HepG2 (cell line): ENCODE results near the gene PTPRU. TPM values are rescaled to one million over a fixed set of nuclear protein-coding genes. Genes with fewer than 3 reads are reported as not detected.

Experiments used
- ATAC-seq: fragments of 200-7000 bp; cut with Tn5 transposase; 3 replicates; pipeline ENCODE4 v1.9.1; 2020; ENCODE audit warnings: mild to moderate bottlenecking, moderate library complexity
- BruUV-seq: library from RNA; stranded (reverse); fragments of 400-500 nt; replicated peaks from 2 replicates; lab custom pipeline; 2021; lab: Mats Ljungman, UMichigan
- CTCF ChIA-PET: fragments of 300-600 bp; formaldehyde crosslinking; extraction: SDS; loops from one replicate; lab custom pipeline; 2021; ENCODE audit warnings: low total read pairs, inconsistent platforms, low intra/inter-chr PET ratio; lab: Yijun Ruan, JAX
- POLR2A ChIA-PET: fragments of 350-600 bp; sonication (Branson Sonifier 250); formaldehyde crosslinking; loops from one replicate; lab custom pipeline; 2020; ENCODE audit warnings: antibody characterized with exemption, inconsistent platforms; lab: Yijun Ruan, JAX
- DNase-seq: peaks from one replicate; pipeline ENCODE4 v3.0.0-alpha.2; 2015; ENCODE audit warnings: low spot score
- FAIRE-seq: peaks from 3 replicates; lab custom pipeline; 2011; peaks lifted over from hg19 to GRCh38; lab: Jason Lieb, UNC
- H2AFZ ChIP-seq: one replicate; pipeline ENCODE4 v1.6.1; 2011; ENCODE audit warnings: low read length, inconsistent platforms
- H3K27ac ChIP-seq: fragments of 300-600 bp; 3 replicates; pipeline ENCODE4 v1.8.0; 2011; ENCODE audit warnings: mixed run types, mild to moderate bottlenecking, mixed read lengths, low read length, inconsistent platforms; ENCODE audit not compliant: insufficient read depth; ENCODE audit errors: extremely low read length
- H3K27me3 ChIP-seq, 2 experiments: fragments of 200-600 bp in 1 of 2; 2 replicates in 1 of 2; 3 replicates in 1 of 2; pipeline versions ENCODE4 v1.6.0 to v1.8.0; 2011; ENCODE audit warnings: low read length in 2 of 2, mild to moderate bottlenecking in 2 of 2, moderate library complexity in 2 of 2, inconsistent platforms in 1 of 2; ENCODE audit not compliant: insufficient read depth in 2 of 2, control insufficient read depth in 1 of 2
- H3K36me3 ChIP-seq, 2 experiments: fragments of 200-600 bp in 1 of 2; replicated peaks in 1 of 2; 2 replicates in 1 of 2; 3 replicates in 1 of 2; pipeline versions ENCODE4 v1.5.1 to v1.8.0; 2011; ENCODE audit warnings: low read length in 2 of 2, inconsistent platforms in 1 of 2; ENCODE audit not compliant: insufficient read depth in 2 of 2, control insufficient read depth in 1 of 2
- H3K4me1 ChIP-seq: 2 replicates; pipeline ENCODE4 v1.5.1; 2012; ENCODE audit warnings: low read length, inconsistent platforms; ENCODE audit not compliant: insufficient read depth
- H3K4me2 ChIP-seq: 2 replicates; pipeline ENCODE4 v1.6.0; 2011; ENCODE audit warnings: low read depth, low read length, inconsistent platforms
- H3K4me3 ChIP-seq, 3 experiments: fragments of 200-600 bp in 1 of 3; sonication (generic), shearing (Covaris generic) in 1 of 3; replicated peaks in 1 of 3; 2 replicates each; pipeline ENCODE4 v1.5.1; 2011 to 2016; ENCODE audit warnings: low read length in 3 of 3, inconsistent platforms in 2 of 3, low read depth in 2 of 3, mild to moderate bottlenecking in 2 of 3, control low read depth in 1 of 3, mixed read lengths in 1 of 3; ENCODE audit not compliant: insufficient read depth in 1 of 3
- H3K79me2 ChIP-seq: one replicate; pipeline ENCODE4 v1.6.1; 2011; ENCODE audit warnings: low read length, inconsistent platforms; ENCODE audit not compliant: insufficient read depth
- H3K9ac ChIP-seq: 2 replicates; pipeline ENCODE4 v1.6.0; 2011; ENCODE audit warnings: mild to moderate bottlenecking, low read depth, low read length, inconsistent platforms; ENCODE audit not compliant: insufficient read depth
- H3K9me3 ChIP-seq: 2 replicates; pipeline ENCODE4 v1.5.1; 2012; ENCODE audit warnings: mild to moderate bottlenecking, low read length
- H4K20me1 ChIP-seq: 2 replicates; pipeline ENCODE4 v1.6.0; 2011; ENCODE audit warnings: inconsistent platforms, mild to moderate bottlenecking, low read length, moderate library complexity; ENCODE audit not compliant: insufficient read depth
- CBX2 ChIP-seq, 2 experiments: fragments of 200-600 bp in 1 of 2; sonication (generic); formaldehyde crosslinking in 1 of 2; IDR thresholded peaks; 2 replicates each; pipeline versions ENCODE4 v1.7.0 to v1.8.1; 2018 to 2022; ENCODE audit warnings: low read depth in 2 of 2, low read length in 1 of 2, mild to moderate bottlenecking in 1 of 2, missing genetic modification reagents in 1 of 2
- GATAD2A ChIP-seq: IDR thresholded peaks from 2 replicates; pipeline ENCODE4 v1.6.1; 2016
- HHEX ChIP-seq: IDR thresholded peaks from 2 replicates; pipeline ENCODE4 v1.6.1; 2016; ENCODE audit warnings: control low read depth
- NCOR1 ChIP-seq: fragments of 200-600 bp; sonication (generic); IDR thresholded peaks from 2 replicates; pipeline ENCODE4 v1.7.0; 2017; ENCODE audit warnings: antibody characterized with exemption, low read length, borderline replicate concordance
- NR3C1 ChIP-seq: sonication (generic); formaldehyde crosslinking; IDR thresholded peaks from 2 replicates; pipeline ENCODE4 v1.4.0; 2020; ENCODE audit warnings: missing genetic modification reagents
- PAX8 ChIP-seq: sonication (generic); formaldehyde crosslinking; IDR thresholded peaks from 2 replicates; pipeline ENCODE4 v1.8.0; 2022; ENCODE audit warnings: mild to moderate bottlenecking, missing genetic modification reagents, borderline replicate concordance
- PLRG1 ChIP-seq: fragments of 450-650 bp; conservative IDR thresholded peaks from 2 replicates; pipeline ENCODE4 v1.6.1; 2016
- SMAD3 ChIP-seq: sonication (generic); formaldehyde crosslinking; IDR thresholded peaks from 2 replicates; pipeline ENCODE4 v1.4.0; 2020; ENCODE audit warnings: missing genetic modification reagents
- U2AF1 ChIP-seq: fragments of 200-400 bp; formaldehyde crosslinking; optimal IDR thresholded peaks from 2 replicates; pipeline ENCODE3; 2017; ENCODE audit warnings: mild to moderate bottlenecking, low read depth, low read length
- ZNF207 ChIP-seq: fragments of 450-650 bp; IDR thresholded peaks from 2 replicates; pipeline ENCODE4 v1.6.1; 2016; ENCODE audit warnings: antibody characterized with exemption, borderline replicate concordance
- ZNF24 ChIP-seq: fragments of 450-650 bp; IDR thresholded peaks from 2 replicates; pipeline ENCODE4 v1.6.1; 2017; ENCODE audit warnings: antibody characterized with exemption, mild to moderate bottlenecking
- ZNF251 ChIP-seq: sonication (generic); formaldehyde crosslinking; IDR thresholded peaks from 2 replicates; pipeline ENCODE4 v1.9.0; 2021; ENCODE audit warnings: mild to moderate bottlenecking, missing genetic modification reagents
- ZNF383 ChIP-seq: sonication (generic); formaldehyde crosslinking; IDR thresholded peaks from 2 replicates; pipeline ENCODE4 v1.4.0; 2020; ENCODE audit warnings: missing genetic modification reagents, mild to moderate bottlenecking, borderline replicate concordance
- ZNF451 ChIP-seq: sonication (generic); formaldehyde crosslinking; IDR thresholded peaks from 2 replicates; pipeline ENCODE4 v1.5.0; 2020; ENCODE audit warnings: mild to moderate bottlenecking, missing genetic modification reagents
- ZNF749 ChIP-seq: sonication (generic); formaldehyde crosslinking; IDR thresholded peaks from 2 replicates; pipeline ENCODE4 v1.8.0; 2022; ENCODE audit warnings: mild to moderate bottlenecking, missing genetic modification reagents, moderate library complexity, borderline replicate concordance
- WGBS: methylation state at CpG from one replicate; pipeline ENCODE4 v1.1.6; 2017; ENCODE audit warnings: low lambda C conversion rate; 5-methylcytosine and 5-hydroxymethylcytosine counted together
- in situ Hi-C: cut with HindIII; loops from 2 replicates; pipeline ENCODE4 v1.10.0; 2017; ENCODE audit warnings: low pct_unique_long_range_greater_than_20kb; ENCODE audit not compliant: extremely low pct_ligation_motif_present
- intact Hi-C: fragments of 100-400 bp; cut with micrococcal nuclease; formaldehyde crosslinking; loops from one replicate; pipeline ENCODE4 v1.10.0; 2022; ENCODE audit not compliant: unreplicated experiment
- polyA plus RNA-seq, 8 experiments: library from polyadenylated mRNA; depleted of rRNA in 3 of 8; stranded (reverse) in 7 of 8; unstranded in 1 of 8; fragments of >200 nt; fragmentation: Illumina TruSeq in 4 of 8; extraction: Trizol in 4 of 8; gene quantifications; 2 replicates each; pipeline versions ENCODE4 v1.2.1 to v1.2.3, GENCODE V29; 2011 to 2016; ENCODE audit warnings: low read depth in 4 of 8, missing spikeins in 1 of 8, mixed read lengths in 1 of 8; ENCODE audit not compliant: insufficient read depth in 1 of 8
- total RNA-seq, 5 experiments: library from RNA; depleted of rRNA; stranded (reverse); fragments of >200 nt; fragmentation: Illumina TruSeq; extraction: Trizol; gene quantifications; 2 replicates each; pipeline ENCODE4 v1.2.3, GENCODE V29; 2016; ENCODE audit warnings: low read depth in 1 of 5
- TF ChIP-seq, protein P1 (sequence below): sonication (generic); formaldehyde crosslinking; IDR thresholded peaks from 2 replicates; pipeline ENCODE4 v1.5.0; 2020; ENCODE audit warnings: missing genetic modification reagents, mild to moderate bottlenecking, borderline replicate concordance

The PTPRU gene
- total and polyA plus RNA-seq, 2 of the 13 experiments (the other 11 are each of a cell fraction or from before 2014, with no cell fraction given), result 21.6 to 22.3 TPM

DNA sequence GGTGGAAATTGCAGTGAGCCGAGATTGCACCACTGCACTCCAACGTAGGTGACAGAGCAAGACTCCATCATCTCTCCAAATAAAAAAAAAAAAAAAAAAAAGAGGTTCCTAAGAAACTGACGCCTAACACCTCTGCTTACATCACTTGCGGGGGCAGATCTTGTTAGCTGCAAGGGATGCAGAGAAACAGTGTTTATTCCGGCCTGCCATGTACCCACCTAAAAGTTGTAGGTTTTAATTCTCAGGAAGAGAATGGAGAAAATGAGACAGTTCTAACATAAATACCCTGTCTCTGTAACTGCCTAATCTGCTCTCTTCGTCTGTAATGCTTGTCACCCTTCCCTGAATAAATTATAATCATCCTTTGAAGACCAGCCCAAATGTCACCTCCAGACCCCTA, 45.6 kb upstream of the PTPRU start:
- CTCF ChIA-PET, result no interaction called here
- H3K27ac ChIP-seq, result no peak overlapping the region
- H3K9ac ChIP-seq, result no peak overlapping the region

More for the DNA sequence above, 45.6 kb upstream of the PTPRU start:
- no peak overlapping the region for H3K4me2 ChIP-seq
- in situ Hi-C loops, result no loop called here
- BruUV-seq, result no TSS peak
- DNase-seq, result no peak
- peaks cover 29% of the 10 kb centered on the region for H3K4me1 ChIP-seq
- H2AFZ ChIP-seq, result no peak overlapping the region
- H3K4me3 ChIP-seq, result no peak overlapping the region
- intact Hi-C loops, result no loop called here
- TF ChIP-seq HHEX (CRISPR knock-in tag) (no peak), NR3C1 (no peak), SMAD3 (CRISPR knock-in tag) (no peak), NCOR1 (no peak), PAX8 (CRISPR knock-in tag) (no peak), PLRG1 (no peak), U2AF1 (no peak), GATAD2A (CRISPR knock-in tag) (no peak), CBX2 (IDR thresholded peaks at IDR 0.05; ENCODE audit: low read depth, low read length) (no peak), CBX2 (CRISPR knock-in tag; IDR thresholded peaks at IDR 0.05; ENCODE audit: low read depth) (no peak), ZNF207 (no peak), ZNF24 (no peak), ZNF451 (CRISPR knock-in tag) (no peak), ZNF251 (CRISPR knock-in tag) (no peak), ZNF749 (CRISPR knock-in tag) (no peak), ZNF383 (CRISPR knock-in tag) (no peak)
- TF ChIP-seq, protein P1, sequence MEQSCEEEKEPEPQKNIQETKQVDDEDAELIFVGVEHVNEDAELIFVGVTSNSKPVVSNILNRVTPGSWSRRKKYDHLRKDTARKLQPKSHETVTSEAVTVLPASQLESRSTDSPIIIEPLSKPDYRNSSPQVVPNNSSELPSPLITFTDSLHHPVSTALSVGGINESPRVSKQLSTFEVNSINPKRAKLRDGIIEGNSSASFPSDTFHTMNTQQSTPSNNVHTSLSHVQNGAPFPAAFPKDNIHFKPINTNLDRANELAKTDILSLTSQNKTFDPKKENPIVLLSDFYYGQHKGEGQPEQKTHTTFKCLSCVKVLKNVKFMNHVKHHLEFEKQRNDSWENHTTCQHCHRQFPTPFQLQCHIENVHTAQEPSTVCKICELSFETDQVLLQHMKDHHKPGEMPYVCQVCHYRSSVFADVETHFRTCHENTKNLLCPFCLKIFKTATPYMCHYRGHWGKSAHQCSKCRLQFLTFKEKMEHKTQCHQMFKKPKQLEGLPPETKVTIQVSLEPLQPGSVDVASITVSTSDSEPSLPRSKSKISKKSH (CRISPR knock-in tag), result no peak
- no peaks in the 10 kb centered on the region for H3K9me3 ChIP-seq
- H3K27me3 ChIP-seq, result no peaks in the 10 kb centered on the region
- FAIRE-seq, result no peak
- no peaks in the 10 kb centered on the region for H3K79me2 ChIP-seq
- no peak for ATAC-seq
- no peaks in the 10 kb centered on the region for H4K20me1 ChIP-seq
- POLR2A ChIA-PET, result interaction anchor here (3.0 kb wide), 1 partner anchor 9 kb away, joined by 11 read pairs; the partner anchor contains the start of gene SRSF4
- peaks cover 1 to 13% of the 10 kb centered on the region in 2 experiments; a peak in 4 of 5 replicates for H3K36me3 ChIP-seq
- WGBS, result 94% methylated on average over 6 of the region's 6 CpGs
